Measurements from ENCODE around the gene HEATR5B.

HEATR5B gene

DNA sequence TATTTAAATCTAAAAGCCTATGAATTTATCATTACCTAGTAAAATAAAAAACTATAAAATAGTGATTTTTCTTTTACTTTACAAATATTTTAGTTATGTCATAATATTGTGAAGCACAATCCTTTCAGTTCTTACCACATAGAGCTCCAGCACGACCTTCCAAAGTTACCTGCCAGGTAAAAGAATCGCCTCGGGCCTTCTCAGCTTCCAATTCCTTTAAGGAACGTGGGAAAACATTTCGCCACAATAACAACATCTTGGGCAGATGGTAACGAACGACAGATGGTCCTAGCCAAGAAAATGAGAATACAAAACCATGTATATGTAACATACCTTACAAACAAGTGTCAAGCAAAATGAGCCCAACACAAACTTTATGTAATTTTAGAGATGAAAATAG is 23.7 kb downstream of the HEATR5B start:
- Histone ChIP-seq H3K27ac (ENCODE audit: low read length) (no peak overlapping the region), H3K4me2 (ENCODE audit: low read depth, low read length) (no peak overlapping the region), H3K27me3 (replicated peaks; ENCODE audit: insufficient read depth, low read length) (no peaks in the 10 kb centered on the region), H3F3A (ENCODE audit: insufficient read depth, low read length) (no peaks in the 10 kb centered on the region), H3K79me2 (ENCODE audit: low read length) (no peaks in the 10 kb centered on the region), H2AFZ (ENCODE audit: low read length) (no peak overlapping the region), H3K9ac (ENCODE audit: low read length) (no peak overlapping the region), H4K20me1 (ENCODE audit: insufficient read depth, low read length) (no peaks in the 10 kb centered on the region), H3K4me1 (ENCODE audit: low read length) (no peaks in the 10 kb centered on the region), H3K9me2 (replicated peaks; ENCODE audit: insufficient read depth, low read length) (no peaks in the 10 kb centered on the region), H3K9me3 (replicated peaks; ENCODE audit: insufficient read depth, low read length) (no peaks in the 10 kb centered on the region), H3K4me3 (ENCODE audit: low read length) (no peak overlapping the region), H3K36me3 (replicated peaks; ENCODE audit: insufficient read depth, low read length) (peaks cover 17% of the 10 kb centered on the region; the same call in 1 of the 2 replicates)
- TF ChIP-seq EZH2phosphoT487 (IDR thresholded peaks at IDR 0.05; ENCODE audit: low read length) (no peak), EZH2 (optimal IDR thresholded peaks at IDR 0.05; ENCODE audit: low read depth, low read length) (no peak)
- TF ChIP-seq, protein P1, sequence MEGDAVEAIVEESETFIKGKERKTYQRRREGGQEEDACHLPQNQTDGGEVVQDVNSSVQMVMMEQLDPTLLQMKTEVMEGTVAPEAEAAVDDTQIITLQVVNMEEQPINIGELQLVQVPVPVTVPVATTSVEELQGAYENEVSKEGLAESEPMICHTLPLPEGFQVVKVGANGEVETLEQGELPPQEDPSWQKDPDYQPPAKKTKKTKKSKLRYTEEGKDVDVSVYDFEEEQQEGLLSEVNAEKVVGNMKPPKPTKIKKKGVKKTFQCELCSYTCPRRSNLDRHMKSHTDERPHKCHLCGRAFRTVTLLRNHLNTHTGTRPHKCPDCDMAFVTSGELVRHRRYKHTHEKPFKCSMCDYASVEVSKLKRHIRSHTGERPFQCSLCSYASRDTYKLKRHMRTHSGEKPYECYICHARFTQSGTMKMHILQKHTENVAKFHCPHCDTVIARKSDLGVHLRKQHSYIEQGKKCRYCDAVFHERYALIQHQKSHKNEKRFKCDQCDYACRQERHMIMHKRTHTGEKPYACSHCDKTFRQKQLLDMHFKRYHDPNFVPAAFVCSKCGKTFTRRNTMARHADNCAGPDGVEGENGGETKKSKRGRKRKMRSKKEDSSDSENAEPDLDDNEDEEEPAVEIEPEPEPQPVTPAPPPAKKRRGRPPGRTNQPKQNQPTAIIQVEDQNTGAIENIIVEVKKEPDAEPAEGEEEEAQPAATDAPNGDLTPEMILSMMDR (IDR thresholded peaks at IDR 0.05; ENCODE audit: low read length), result no peak
- DNase-seq, result no peak

DNA sequence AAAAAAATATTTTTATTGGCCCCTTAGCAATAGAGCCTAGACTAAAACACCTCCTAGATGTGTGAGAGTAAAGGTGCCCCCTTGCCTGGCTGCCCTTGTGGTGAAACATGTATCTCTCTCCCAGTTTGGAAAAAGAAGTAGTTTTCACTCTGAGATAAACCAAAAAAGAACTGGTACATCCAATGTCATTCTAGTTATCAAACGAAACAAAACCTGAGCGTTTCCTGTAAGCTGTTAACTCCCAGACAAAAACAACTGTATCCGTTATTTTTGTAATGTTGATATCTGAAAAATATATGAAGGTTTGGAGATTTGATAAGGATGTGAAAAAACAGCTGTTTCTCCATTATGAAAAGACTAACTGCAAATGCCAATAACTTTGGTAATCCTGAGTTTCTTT is 24.3 kb downstream of the HEATR5B start:
- Histone ChIP-seq H2AFZ (ENCODE audit: low read length) (no peak overlapping the region), H3K9ac (ENCODE audit: low read length) (no peak overlapping the region), H3K9me2 (replicated peaks; ENCODE audit: insufficient read depth, low read length) (no peaks in the 10 kb centered on the region), H3K4me1 (ENCODE audit: low read length) (no peaks in the 10 kb centered on the region), H3K4me2 (ENCODE audit: low read depth, low read length) (no peak overlapping the region), H3K27ac (ENCODE audit: low read length) (no peak overlapping the region), H3K79me2 (ENCODE audit: low read length) (no peaks in the 10 kb centered on the region), H3F3A (ENCODE audit: insufficient read depth, low read length) (no peaks in the 10 kb centered on the region), H3K36me3 (replicated peaks; ENCODE audit: insufficient read depth, low read length) (peaks cover 16% of the 10 kb centered on the region; the same call in 1 of the 2 replicates), H4K20me1 (ENCODE audit: insufficient read depth, low read length) (no peaks in the 10 kb centered on the region), H3K4me3 (ENCODE audit: low read length) (no peak overlapping the region), H3K27me3 (replicated peaks; ENCODE audit: insufficient read depth, low read length) (no peaks in the 10 kb centered on the region), H3K9me3 (replicated peaks; ENCODE audit: insufficient read depth, low read length) (no peaks in the 10 kb centered on the region)
- DNase-seq, result no peak
- no peak for TF ChIP-seq EZH2phosphoT487 (IDR thresholded peaks at IDR 0.05; ENCODE audit: low read length)
- TF ChIP-seq, protein P1 (IDR thresholded peaks at IDR 0.05; ENCODE audit: low read length), result no peak
- no peak for TF ChIP-seq EZH2 (optimal IDR thresholded peaks at IDR 0.05; ENCODE audit: low read depth, low read length)

DNA sequence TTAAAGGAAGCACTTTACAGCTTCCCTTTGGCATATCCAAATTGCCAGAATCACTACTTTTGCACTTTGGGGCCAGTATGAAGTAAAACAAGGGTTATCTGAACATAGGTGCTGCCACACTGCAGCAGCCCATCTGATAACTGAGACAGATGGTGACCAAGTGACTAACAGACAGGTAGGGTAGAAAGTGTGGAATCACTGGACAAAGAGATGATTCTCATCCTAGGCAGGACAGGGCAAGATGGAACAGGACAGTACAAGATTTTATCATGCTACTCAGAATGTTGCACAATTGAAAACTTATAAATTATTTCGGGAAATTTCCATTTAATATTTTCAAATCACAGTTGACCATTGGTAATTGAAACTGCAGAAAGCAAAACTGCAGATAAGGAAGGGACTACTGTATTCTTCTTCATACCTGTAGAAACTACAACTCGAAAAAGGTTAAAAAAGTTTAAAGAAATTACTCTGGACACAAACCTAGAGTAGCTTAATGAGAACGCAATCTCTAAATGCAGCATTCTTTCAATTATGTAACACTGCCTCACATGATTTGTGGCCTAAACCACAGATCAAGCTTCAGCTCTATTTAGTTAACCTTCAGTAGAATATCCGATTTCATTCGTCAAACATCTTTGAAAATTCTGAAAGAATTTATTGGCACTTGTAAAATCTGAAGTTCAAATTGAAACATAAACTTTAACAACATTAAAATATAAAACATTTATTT is 31.4 kb downstream of the HEATR5B start:
- TF ChIP-seq, protein P1 (IDR thresholded peaks at IDR 0.05; ENCODE audit: low read length), result no peak
- no peak for TF ChIP-seq EZH2phosphoT487 (IDR thresholded peaks at IDR 0.05; ENCODE audit: low read length)
- no peak for TF ChIP-seq EZH2 (optimal IDR thresholded peaks at IDR 0.05; ENCODE audit: low read depth, low read length)
- Histone ChIP-seq H3K9me2 (replicated peaks; ENCODE audit: insufficient read depth, low read length) (no peaks in the 10 kb centered on the region), H3K27ac (ENCODE audit: low read length) (no peak overlapping the region), H3K36me3 (replicated peaks; ENCODE audit: insufficient read depth, low read length) (peaks cover 9% of the 10 kb centered on the region; the same call in 1 of the 2 replicates), H3K4me3 (ENCODE audit: low read length) (no peak overlapping the region), H3K9me3 (replicated peaks; ENCODE audit: insufficient read depth, low read length) (no peaks in the 10 kb centered on the region), H3K9ac (ENCODE audit: low read length) (no peak overlapping the region), H3K4me2 (ENCODE audit: low read depth, low read length) (no peak overlapping the region), H3K27me3 (replicated peaks; ENCODE audit: insufficient read depth, low read length) (no peaks in the 10 kb centered on the region), H2AFZ (ENCODE audit: low read length) (no peak overlapping the region), H3K4me1 (ENCODE audit: low read length) (no peaks in the 10 kb centered on the region), H4K20me1 (ENCODE audit: insufficient read depth, low read length) (no peaks in the 10 kb centered on the region), H3F3A (ENCODE audit: insufficient read depth, low read length) (no peaks in the 10 kb centered on the region), H3K79me2 (ENCODE audit: low read length) (no peaks in the 10 kb centered on the region)
- no peak for DNase-seq
